Measurements from ENCODE around the gene MYOCD.

The MYOCD gene

DNA sequence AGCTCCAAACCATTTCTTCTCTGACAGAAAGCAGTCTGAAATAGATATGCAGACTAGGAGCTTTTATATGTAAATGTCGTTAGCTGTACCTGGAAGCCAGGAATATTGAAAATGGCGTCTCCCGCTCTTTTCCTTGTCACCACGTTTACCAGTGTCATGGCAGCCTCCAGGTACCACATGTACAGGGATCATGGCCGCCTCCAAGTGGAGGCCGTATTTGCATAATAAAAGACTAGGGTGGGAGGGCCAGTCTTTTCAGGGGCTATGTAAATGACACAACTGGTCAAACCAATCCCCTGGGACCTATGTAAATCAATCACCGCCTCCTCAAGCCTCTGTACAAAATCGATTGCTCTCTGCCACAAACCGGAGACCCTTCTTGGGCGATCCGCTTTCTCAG is 54.3 kb downstream of the MYOCD start:
- in situ Hi-C loops (cut with MboI; ENCODE audit: low sequenced_read_pairs, unreplicated experiment): no loop called here
- no peak for DNase-seq (ENCODE audit: low spot score)
- TF ChIP-seq, protein P1, sequence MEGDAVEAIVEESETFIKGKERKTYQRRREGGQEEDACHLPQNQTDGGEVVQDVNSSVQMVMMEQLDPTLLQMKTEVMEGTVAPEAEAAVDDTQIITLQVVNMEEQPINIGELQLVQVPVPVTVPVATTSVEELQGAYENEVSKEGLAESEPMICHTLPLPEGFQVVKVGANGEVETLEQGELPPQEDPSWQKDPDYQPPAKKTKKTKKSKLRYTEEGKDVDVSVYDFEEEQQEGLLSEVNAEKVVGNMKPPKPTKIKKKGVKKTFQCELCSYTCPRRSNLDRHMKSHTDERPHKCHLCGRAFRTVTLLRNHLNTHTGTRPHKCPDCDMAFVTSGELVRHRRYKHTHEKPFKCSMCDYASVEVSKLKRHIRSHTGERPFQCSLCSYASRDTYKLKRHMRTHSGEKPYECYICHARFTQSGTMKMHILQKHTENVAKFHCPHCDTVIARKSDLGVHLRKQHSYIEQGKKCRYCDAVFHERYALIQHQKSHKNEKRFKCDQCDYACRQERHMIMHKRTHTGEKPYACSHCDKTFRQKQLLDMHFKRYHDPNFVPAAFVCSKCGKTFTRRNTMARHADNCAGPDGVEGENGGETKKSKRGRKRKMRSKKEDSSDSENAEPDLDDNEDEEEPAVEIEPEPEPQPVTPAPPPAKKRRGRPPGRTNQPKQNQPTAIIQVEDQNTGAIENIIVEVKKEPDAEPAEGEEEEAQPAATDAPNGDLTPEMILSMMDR (IDR thresholded peaks at IDR 0.05; ENCODE audit: borderline replicate concordance, control extremely low read depth, extremely low read depth, insufficient read depth, missing control alignments): no peak

DNA sequence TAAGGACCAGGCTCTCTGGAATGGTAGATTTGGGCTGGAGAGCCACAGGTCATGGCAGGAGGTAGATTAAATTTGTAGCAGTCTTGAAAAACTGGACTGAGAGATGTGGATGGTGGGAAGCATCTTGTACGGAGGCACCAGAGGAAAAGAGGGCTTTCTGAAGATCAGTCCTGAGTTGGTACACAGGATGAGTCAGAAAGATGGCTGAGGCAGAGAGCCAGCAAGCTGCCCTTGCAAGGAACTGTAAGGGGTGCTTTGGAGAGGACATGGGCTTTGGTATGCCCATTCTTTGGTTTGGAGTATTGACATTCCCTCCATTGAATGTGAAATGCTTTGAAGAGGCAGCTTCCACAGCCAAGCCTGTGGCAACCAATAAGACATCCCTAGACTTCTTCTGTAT is 55.9 kb downstream of the MYOCD start:
- DNase-seq (ENCODE audit: low spot score): no peak
- TF ChIP-seq, protein P1 (IDR thresholded peaks at IDR 0.05; ENCODE audit: borderline replicate concordance, control extremely low read depth, extremely low read depth, insufficient read depth, missing control alignments): no peak
- in situ Hi-C loops (cut with MboI; ENCODE audit: low sequenced_read_pairs, unreplicated experiment): no loop called here

- no peak for DNase-seq (ENCODE audit: low spot score)
- TF ChIP-seq, protein P1 (IDR thresholded peaks at IDR 0.05; ENCODE audit: borderline replicate concordance, control extremely low read depth, extremely low read depth, insufficient read depth, missing control alignments): no peak
- in situ Hi-C loops (cut with MboI; ENCODE audit: low sequenced_read_pairs, unreplicated experiment): no loop called here
These were observed 56.6 kb downstream of the MYOCD start for GRCh38 chr17:12722282-12722681.

DNA sequence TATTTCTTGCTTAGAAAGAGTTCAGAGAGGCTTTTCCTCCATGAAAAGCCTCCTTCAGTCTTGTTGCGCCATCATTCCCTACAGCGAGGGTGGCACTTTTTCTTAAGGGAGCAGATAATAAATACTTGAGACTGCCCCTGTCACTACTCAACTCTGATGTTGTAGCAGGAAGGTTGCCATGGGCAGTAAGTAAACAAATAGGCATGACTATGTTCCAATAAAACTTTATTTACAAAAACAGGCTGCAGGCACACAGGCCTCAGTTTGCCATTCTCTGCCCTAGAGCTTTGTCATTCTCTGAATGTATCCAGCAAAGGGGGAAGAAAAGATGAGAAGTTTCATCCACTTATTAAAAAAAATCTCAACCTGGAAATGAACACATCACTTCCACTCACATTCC is 60.4 kb downstream of the MYOCD start:
- in situ Hi-C loops (cut with MboI; ENCODE audit: low sequenced_read_pairs, unreplicated experiment): no loop called here
- DNase-seq (ENCODE audit: low spot score): no peak
- TF ChIP-seq, protein P1 (IDR thresholded peaks at IDR 0.05; ENCODE audit: borderline replicate concordance, control extremely low read depth, extremely low read depth, insufficient read depth, missing control alignments): no peak

GRCh38 chr17:12727076-12727760 is 61.5 kb downstream of the MYOCD start:
- in situ Hi-C loops (cut with MboI; ENCODE audit: low sequenced_read_pairs, unreplicated experiment): no loop called here
- DNase-seq (ENCODE audit: low spot score): no peak
- TF ChIP-seq, protein P1 (IDR thresholded peaks at IDR 0.05; ENCODE audit: borderline replicate concordance, control extremely low read depth, extremely low read depth, insufficient read depth, missing control alignments): no peak

DNA sequence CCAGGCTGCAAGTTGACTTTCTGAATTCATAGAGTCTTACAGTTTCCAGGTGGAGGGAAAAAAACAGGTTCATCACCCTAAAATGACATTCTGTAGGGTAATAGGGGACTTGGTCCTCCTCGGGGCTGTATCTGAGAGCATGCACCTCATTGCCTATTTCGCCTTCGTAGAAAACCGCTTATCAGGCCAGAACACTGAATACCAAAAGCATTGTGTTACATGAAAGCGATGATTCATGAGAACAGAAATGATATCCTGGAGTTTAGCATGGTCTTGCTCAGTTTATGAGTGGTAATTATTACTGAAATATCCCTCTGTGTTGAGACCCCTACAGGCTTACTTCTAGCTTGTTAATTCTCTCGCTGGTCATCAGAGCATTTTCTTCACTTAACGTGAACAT is 62.2 kb downstream of the MYOCD start:
- TF ChIP-seq, protein P1 (IDR thresholded peaks at IDR 0.05; ENCODE audit: borderline replicate concordance, control extremely low read depth, extremely low read depth, insufficient read depth, missing control alignments): no peak
- in situ Hi-C loops (cut with MboI; ENCODE audit: low sequenced_read_pairs, unreplicated experiment): no loop called here
- no peak for DNase-seq (ENCODE audit: low spot score)
